Lower leg skin (tissue), 3 donors: ENCODE measurements around the gene RABL6.

Source experiments
- CTCF ChIP-seq, 3 donors: fragments of 450-650 bp; IDR thresholded peaks; one replicate each; pipeline ENCODE4 v1.5.1; 2016; ENCODE audit warnings: antibody characterized with exemption in 3 of 3, mild to moderate bottlenecking in 3 of 3, moderate library complexity in 2 of 3
- POLR2A ChIP-seq, 2 donors: fragments of 450-650 bp; IDR thresholded peaks; one replicate each; pipeline ENCODE4 v1.6.1; 2016 to 2017; ENCODE audit warnings: antibody characterized with exemption in 2 of 2, mild to moderate bottlenecking in 1 of 2, moderate library complexity in 1 of 2

GRCh38 chr9:136794281-136794999, 13.3 kb upstream of the RABL6 start:
- TF ChIP-seq CTCF (IDR thresholded peaks at IDR 0.05) (no peak), POLR2A (IDR thresholded peaks at IDR 0.05) (no peak)
